SIG-M5 (cell line): ENCODE results near the gene COL9A3.

Experiments
- DNase-seq: peaks from one replicate; lab custom pipeline; 2025; lab: John Stamatoyannopoulos, UW

COL9A3 gene

DNA sequence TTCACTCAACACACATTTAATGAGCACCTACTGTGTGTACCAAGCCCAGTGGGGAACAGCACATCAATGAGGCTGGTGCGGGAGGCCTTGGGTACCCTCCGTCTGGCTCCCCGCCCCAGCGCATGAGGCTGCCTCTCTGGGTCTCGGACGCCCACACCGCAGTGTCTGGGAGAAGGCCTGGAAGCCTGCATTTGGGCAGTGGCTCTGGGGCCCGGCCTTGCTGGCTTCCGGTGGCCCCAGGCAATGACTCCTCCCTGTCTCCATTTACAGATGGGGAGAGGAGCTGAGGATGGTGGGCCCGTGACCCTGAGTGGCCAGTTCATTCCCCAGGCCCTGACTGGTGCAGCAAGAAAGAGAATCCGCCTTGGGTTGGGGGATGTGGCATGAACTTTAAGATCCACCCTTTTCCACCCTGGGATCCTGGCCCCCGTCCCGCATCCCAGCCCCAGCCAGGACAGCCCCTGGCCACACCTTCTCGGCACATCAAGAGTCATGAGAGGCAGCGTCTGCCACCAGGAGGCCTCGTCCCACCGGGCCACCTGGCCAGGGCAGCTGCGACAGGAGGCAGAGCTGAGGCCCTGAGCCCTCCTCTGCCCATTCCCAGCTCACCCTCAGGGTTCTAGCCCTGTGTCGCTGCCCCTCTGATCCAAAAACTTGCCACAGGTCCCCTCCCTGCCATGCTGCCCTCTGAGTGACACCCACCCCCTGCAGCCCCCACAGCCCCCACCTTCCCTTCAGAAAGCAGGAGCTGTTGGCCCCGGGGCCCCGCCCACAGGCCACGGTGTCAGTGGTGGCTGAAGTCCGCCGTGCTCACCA, 38.0 kb upstream of the COL9A3 start:
- DNase-seq: no peak

DNA sequence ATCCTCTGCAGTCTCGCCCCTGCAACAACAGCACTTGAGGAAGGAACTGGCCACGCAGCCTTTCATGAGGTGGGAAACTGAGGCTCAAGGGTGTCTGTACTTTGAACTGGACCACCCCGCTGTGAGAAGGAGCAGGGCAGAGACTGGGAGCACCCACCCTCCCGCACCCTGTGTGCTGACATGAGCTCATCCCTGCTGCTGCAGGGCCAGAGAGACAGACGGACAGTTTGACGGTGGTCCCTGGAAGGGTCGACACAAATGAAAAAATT, 37.5 kb upstream of the COL9A3 start:
- DNase-seq: no peak

DNA sequence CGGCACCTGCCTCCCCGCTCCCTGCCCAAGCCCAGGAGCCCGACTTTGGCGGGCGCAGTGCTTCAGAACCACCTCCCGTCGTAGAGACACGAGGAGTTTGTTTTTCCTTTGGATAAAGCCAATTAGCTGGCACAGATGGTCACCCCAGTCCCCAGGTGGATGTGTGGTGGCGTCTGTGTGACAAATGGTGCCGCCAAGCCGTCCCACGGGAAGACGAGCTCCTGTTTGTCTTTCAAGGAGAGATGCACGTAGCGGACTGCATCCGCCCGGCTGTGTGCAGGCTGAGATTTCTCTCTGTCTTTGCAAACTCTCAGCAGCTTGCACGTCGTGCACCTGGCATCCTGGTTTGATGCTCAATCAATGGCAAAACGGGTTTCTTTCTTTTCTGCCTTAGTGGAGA, 36.6 kb upstream of the COL9A3 start:
- DNase-seq: no peak

DNA sequence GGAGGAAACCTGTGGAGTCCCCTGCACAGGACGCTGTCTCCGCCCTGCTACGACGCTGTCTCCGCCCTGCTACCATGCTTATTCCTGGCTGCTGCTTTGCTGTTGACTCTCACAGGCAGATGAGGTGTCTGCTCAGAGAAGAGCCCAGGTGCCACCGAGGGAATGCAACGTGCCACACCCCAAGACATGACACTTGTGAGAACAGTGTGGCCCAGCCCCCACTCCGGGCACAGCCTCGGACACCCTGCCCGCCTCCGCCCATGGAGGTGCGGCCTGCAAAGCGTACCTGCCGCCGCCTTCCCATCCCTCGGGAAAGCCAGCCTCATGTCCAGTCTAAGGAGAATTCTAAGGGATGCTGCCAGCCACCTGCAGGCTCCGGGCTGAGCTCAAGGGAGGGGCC, 36.2 kb upstream of the COL9A3 start:
- DNase-seq: no peak

DNA sequence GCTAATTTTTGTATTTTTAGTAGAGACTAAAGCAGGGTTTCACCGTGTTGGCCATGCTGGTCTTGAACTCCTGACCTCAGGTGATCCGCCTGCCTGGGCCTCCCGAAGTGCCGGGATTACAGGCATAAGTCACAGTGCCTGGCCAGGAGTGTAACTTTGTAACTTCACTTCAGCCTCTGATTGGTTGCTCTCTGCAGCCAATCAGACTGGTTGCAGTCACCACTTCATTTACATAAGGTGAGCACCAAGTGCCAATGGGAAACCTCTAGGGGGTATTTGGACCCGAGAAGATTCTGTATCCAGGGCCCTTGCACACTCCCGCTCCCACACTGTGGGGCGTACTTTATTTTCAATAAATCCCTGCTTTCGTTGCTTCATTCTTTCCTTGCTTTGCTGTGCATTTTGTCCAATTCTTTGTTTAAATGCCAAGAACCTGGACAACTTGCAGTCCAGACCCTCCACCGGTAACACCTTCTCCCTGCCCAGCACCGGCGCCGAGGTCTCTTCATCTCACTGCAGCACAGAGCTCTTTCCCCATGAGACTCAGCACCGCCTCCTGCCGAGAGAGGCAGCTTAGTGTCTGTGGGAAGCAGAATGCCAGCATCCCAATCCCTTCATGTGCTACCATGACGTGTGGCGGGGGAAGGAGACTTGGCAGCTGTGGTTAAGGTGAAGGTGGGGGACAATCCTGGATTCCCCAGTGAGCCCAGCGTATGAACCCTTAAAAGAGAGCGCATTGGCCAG, 34.5 kb upstream of the COL9A3 start:
- no peak for DNase-seq

DNA sequence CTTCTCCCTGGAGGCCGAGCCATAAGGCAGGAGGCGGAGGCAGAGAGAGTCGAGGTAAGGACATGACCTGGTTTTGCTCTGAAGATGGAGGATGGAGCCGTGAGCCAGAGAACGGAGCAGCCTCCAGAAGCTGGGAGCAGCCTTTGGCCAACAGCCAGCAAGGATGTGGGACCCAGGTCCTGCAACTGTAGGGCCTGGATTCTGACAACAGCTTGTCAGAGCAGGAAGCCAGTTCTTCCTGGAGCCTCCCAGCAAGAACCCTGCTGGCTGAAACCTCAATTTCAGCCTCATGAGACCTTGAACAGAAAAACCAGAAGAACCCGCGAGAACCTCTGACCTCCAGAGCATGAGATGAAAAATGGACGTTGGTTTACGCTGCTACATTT, 34.0 kb upstream of the COL9A3 start:
- no peak for DNase-seq

DNA sequence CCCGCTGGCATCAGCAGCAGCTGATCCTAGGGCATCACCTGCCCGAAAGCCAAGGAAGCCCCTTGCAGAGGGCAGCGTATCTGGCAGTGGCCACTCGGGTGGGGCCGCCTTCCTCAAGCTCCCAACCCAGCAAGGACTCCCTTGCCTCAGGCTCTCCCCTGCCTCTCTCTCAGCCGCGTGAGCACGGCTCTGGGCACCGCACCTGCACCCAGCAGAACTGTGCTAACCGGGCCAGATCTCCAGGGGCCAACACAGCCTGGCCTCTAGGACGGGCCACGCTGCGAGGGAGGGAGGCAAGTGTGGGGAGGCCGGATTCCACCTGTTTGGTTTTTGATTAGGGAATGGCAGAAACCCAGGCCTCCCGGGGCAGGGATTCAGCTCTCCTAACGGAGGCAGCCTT, 32.4 kb upstream of the COL9A3 start:
- no peak for DNase-seq

DNA sequence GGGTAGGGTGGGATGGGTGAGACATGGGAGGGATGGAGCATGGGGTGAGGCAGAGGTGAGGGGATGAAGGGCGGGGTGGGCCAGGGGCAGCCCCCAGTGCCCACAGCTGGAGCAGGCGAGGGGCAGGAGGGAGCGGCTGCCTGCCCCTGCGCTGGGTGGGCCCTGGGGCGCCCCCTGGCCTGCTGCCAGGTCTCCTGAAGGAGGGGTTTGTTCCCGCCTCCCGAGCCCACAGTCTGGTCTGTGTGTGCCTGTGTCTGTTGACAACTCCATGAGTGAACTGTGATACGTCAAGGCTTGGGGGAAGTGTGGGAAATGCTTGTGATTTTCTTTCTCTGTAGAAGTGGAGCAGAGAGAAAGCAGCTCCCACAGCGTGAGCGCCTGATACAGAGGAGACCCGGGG, 31.5 kb upstream of the COL9A3 start:
- no peak for DNase-seq

GRCh38 chr20:62786157-62786556, 30.7 kb upstream of the COL9A3 start:
- no peak for DNase-seq

- no peak for DNase-seq
Observed at GRCh38 chr20:62787321-62787720, 29.5 kb upstream of the COL9A3 start.

DNA sequence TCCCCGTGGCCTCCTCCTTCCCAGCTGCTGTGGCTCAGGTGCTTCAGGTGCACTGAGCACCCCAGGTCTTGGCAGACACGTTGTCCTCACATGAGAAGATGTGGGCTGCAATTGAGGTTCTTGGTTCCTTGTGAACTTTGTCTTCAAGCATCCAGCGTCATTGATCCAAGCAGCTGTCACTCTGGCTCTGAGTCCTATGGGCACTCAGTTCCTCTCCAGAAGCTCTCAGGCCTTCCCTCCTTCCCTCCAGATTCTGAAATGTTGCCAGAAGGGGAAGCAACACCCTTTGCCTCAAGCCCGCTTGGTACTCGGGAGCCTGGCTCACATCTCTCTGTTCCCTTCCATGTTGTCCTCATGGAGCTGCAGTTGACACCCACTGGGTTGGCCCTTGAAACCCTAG, 29.0 kb upstream of the COL9A3 start:
- no peak for DNase-seq

DNA sequence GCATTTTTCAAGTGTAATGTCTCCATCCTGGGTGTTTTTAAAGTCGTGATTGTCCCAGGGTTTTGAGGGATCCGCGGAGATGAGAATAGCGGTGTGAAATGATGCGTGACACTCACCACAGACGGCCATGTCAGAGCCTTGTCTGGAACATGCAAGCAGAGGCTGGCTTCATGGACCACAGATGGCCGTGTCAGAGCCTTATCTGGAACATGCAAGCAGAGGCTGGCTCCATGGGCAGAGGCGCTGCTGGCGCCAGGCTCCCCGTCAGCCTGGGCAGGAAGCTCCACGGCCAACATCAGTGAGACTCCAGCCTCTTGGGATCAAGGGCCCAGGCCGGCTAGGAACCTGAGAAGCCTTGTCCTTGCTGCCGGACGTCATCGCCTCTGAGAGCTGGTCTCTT, 28.2 kb upstream of the COL9A3 start:
- DNase-seq: no peak

GRCh38 chr20:62790075-62790474, 26.8 kb upstream of the COL9A3 start:
- no peak for DNase-seq

DNA sequence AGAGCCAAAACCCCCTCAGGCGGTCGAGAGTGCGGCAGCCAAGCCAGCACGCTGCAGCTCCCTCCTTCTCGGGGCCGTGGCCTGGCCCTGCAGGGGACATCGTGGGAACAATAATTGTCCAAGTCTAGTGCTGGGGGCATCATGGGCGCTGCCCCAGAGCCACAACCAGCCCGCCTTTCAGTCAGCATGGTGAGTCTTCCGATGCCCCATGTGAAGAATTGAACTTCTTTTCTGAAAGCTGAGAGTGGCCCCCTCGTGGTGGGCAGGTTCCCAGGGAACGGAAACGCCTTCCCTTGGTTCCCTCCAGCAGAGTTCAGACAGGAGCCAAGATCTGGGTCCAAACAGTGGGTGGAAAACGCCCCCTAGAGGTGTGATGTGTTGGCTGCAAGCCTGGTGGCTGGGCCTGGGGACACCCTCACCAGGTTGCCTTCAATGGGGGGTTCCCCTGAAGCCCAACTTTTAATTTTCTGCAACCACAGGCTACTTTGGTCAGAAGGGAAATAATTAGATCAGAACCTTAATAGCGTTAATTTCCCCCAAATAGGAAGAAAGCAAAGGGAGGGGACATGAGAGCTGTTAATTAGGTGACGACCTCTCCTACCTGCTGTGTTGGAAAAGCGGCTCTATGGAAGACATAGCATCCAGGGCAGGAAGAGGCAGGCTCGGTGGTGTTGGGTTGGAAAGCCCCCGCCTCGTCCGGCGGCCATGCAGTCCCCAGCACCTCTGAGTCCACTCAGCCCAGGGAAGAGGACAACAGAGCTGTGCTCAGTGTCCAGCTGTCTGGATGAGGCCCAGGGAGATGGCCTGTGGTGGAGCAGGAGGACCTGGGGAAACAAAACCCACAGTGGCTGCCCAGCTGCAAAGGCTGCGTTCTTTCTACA, 25.3 kb upstream of the COL9A3 start:
- peak; percentile 34 for DNase-seq

GRCh38 chr20:62792182-62792939, 24.5 kb upstream of the COL9A3 start:
- no peak for DNase-seq

DNA sequence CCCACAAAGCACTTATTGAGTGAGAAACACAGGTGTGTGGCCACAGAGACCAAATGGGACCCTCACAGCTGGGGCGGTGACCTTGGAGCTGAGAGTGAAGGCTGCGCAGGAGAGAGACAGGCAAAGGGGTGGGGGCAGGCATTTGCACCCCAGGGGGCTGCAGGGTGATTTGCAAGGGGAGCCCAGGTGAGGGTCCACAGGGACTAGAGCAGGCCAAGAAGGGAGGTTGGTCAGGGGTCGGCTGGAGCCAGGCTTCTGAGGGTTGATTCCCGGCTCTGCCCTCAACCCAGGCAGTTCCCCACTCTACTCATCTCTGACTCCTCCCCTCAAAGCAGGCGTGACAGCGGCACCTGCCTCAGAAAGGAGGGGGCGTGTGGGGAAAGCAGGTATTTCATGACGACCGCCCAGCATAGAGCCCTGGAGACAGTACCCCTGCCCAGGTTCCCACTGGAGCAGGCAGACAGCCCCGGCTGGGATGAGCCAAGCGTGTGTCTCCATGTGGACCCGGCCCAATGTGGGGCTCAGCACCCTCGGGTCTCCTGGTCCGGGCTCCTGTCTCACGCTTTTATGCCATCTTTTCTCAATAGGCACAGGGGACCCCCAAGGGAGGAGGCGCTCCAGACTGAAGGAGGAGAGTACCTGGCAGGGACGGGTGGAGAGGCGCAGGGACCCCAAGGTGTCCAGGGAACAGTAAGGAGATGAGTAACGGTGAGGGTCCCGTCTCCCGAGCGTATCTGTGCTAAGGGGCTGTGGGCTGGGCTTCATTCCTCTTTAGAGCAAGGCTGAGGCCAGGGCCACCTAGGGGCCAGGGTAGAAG, 23.7 kb upstream of the COL9A3 start:
- DNase-seq: no peak

DNA sequence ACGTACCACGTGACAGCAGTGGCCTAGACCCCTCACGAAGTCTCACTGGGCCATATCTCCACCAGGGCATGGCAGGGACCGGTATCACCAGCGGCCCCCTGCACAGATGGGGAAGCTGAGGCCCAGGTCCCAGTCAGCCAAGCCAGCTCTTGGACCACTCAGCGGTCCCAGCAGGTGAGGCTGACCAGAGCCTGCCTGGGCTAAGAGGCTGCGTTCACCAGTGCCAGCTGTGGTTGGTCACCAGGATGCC, 23.2 kb upstream of the COL9A3 start:
- DNase-seq: no peak

DNA sequence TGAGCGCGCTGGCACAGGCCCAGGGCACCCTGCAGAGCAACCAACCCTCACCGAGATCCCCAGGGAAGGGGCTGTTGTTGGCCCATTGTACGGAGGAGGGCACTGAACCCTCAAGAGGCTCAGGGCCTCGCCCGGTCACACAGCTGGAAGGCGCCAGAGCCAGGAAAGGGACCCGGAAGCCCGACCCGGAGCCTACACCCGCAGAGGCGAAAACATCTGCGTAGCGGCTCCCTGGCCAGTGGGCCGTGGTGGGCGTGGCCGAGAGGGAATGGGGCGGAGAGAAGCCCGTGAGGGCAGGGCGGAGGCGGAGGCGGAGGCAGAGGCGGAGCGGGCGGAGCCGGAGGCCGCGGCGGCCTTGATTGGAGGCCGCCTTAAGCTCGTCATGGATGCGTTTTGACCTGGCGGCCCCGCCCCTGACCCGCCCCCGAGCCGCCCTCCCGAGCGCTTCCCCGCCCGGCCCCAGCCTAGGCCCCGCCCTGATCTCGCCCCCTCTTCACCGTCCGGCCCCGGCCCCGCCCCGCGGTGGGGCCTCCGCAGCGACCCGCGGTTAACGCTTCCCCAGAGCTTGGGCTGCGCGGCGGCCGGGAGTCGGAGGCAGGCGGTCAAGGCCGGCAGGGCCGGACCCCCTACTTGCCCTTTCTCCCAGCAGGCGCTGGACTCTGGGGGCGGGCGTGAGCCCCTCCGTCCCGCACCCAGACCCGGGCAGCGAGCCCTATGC, 22.7 kb upstream of the COL9A3 start:
- DNase-seq: peak; percentile 44

DNA sequence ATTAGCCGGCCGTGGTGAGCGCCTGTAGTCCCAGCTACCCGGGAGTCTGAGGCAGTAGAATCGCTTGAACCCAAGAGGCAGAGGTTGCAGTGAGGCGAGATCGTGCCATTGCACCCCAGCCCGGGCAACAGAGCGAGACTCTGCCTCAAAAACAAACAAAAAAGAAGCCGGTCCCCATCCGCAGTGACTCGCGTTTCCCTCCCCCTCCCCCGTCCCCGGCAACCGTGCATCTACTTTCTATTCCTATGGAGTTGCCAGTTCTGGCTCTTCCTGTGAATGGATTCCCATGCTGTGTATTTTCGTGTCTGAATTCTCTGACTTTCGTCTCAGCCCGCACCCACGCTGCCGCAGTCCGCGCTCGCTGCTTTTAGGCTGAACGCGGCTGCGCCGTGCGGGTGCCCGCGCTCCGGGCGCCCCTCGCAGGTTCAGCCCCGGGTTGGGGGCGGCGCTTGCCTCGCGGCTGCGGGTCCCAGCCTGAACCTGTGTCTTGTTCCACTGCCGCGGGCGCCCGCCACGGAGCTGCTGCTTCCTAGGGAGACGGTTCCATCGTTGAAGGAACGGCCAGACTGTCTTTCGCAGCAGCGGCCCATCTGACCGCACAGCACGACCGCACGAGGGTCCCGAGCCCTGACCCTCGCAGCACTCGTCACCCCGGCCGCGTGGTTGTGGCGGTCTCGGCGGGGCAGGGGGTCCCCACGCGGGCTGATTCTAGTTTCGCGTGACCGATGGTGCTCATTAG, 21.7 kb upstream of the COL9A3 start:
- DNase-seq: no peak
